Panc1 (cell line): ENCODE data around the gene IFIH1.

Experiments
- CTCF ChIP-seq: fragments of 450-650 bp; IDR thresholded peaks from 2 replicates; pipeline ENCODE4 v1.5.1; 2017; ENCODE audit warnings: mild to moderate bottlenecking
- POLR2AphosphoS5 ChIP-seq: IDR thresholded peaks from 2 replicates; pipeline ENCODE4 v1.6.1; 2012; ENCODE audit warnings: mild to moderate bottlenecking, low read depth, low read length, moderate library complexity
- REST ChIP-seq, 2 experiments: IDR thresholded peaks; 2 replicates each; pipeline ENCODE4 v1.6.1; 2011 to 2012; ENCODE audit warnings: low read depth in 2 of 2, control low read depth in 1 of 2, low read length in 1 of 2, mild to moderate bottlenecking in 1 of 2, moderate library complexity in 1 of 2; ENCODE audit not compliant: insufficient read depth in 1 of 2

GRCh38 chr2:162342841-162343240 is 24.4 kb upstream of the IFIH1 start:
- TF ChIP-seq CTCF = no peak
- TF ChIP-seq POLR2AphosphoS5 = no peak
- TF ChIP-seq REST (IDR thresholded peaks at IDR 0.05; ENCODE audit: insufficient read depth in 1 of 2, low read depth in 2 of 2, low read length in 1 of 2) = no peak
